CD4-positive, alpha-beta T cell treated with Interleukin-12 subunit alpha and Interleukin-12 subunit beta, for 1 hour (primary cell): Measurements from ENCODE around the gene MINDY4.

Experiments used
- DNase-seq: peaks from one replicate; pipeline ENCODE4 v3.0.0-alpha.2; 2020

MINDY4 gene

GRCh38 chr7:30906515-30907240, 135.5 kb downstream of the MINDY4 start:
- no peak for DNase-seq

GRCh38 chr7:30907527-30908267, 136.5 kb downstream of the MINDY4 start:
- no peak for DNase-seq

GRCh38 chr7:30908681-30909080, 137.5 kb downstream of the MINDY4 start:
- DNase-seq: no peak

GRCh38 chr7:30909431-30909830, 138.2 kb downstream of the MINDY4 start:
- DNase-seq: no peak

GRCh38 chr7:30910411-30911073, 139.3 kb downstream of the MINDY4 start:
- DNase-seq: no peak

- no peak for DNase-seq
Measured at GRCh38 chr7:30911133-30911532, 139.9 kb downstream of the MINDY4 start.

- DNase-seq: no peak
Measured at GRCh38 chr7:30911561-30911969, 140.3 kb downstream of the MINDY4 start, which contains the start of gene AQP1. AQP1 (plus strand) TSS chr7:30911853; CDS start chr7:30911910, 57 bp downstream.

- no peak for DNase-seq
Measured at GRCh38 chr7:30912021-30912730, 141.0 kb downstream of the MINDY4 start.

GRCh38 chr7:30912731-30912985, 141.4 kb downstream of the MINDY4 start:
- DNase-seq: no peak

- DNase-seq: no peak
Measured at GRCh38 chr7:30912986-30913811, 142.0 kb downstream of the MINDY4 start.

GRCh38 chr7:30913821-30914515, 142.8 kb downstream of the MINDY4 start:
- DNase-seq: no peak

GRCh38 chr7:30914596-30914995, 143.4 kb downstream of the MINDY4 start:
- DNase-seq: no peak

- no peak for DNase-seq
Measured at GRCh38 chr7:30915005-30915601, 143.9 kb downstream of the MINDY4 start.

GRCh38 chr7:30915751-30916150, 144.5 kb downstream of the MINDY4 start:
- DNase-seq: no peak

- no peak for DNase-seq
Measured at GRCh38 chr7:30916255-30916654, 145.0 kb downstream of the MINDY4 start.

GRCh38 chr7:30916767-30917166, 145.6 kb downstream of the MINDY4 start:
- no peak for DNase-seq

- DNase-seq: no peak
Measured at GRCh38 chr7:30917216-30917893, 146.1 kb downstream of the MINDY4 start.

GRCh38 chr7:30918676-30919075, 147.5 kb downstream of the MINDY4 start:
- no peak for DNase-seq

GRCh38 chr7:30920021-30920583, 148.9 kb downstream of the MINDY4 start:
- no peak for DNase-seq
